Tibial nerve (tissue), 4 donors: ENCODE measurements around the gene FNBP1L. TPM values are rescaled to one million over a fixed set of nuclear protein-coding genes. Genes with fewer than 3 reads are reported as not detected.
A peak's percentile ranks its signal among the peaks of the same experiment; 100 is the strongest.

Source experiments
- DNase-seq, 2 donors: peaks; one replicate each; pipeline ENCODE4 v3.0.0-alpha.2; 2019; ENCODE audit warnings: low spot score in 2 of 2
- H3K27ac ChIP-seq, 4 donors: fragments of 200-600 bp; sonication (generic) in 3 of 4; one replicate each; pipeline ENCODE4 v1.5.1; 2017 to 2019; ENCODE audit warnings: mild to moderate bottlenecking in 1 of 4
- H3K27me3 ChIP-seq, 2 donors: fragments of 200-600 bp; sonication (generic) in 1 of 2; one replicate each; pipeline versions ENCODE4 v1.5.1 to v1.6.0; 2017 to 2019
- H3K36me3 ChIP-seq, 3 donors: fragments of 200-600 bp; sonication (generic); one replicate each; pipeline ENCODE4 v1.5.1; 2018 to 2019
- H3K4me1 ChIP-seq, 4 donors: fragments of 200-600 bp; sonication (generic) in 3 of 4; one replicate each; pipeline ENCODE4 v1.5.1; 2017 to 2019
- H3K4me3 ChIP-seq, 4 donors: fragments of 200-600 bp; sonication (generic) in 3 of 4; one replicate each; pipeline ENCODE4 v1.5.1; 2017 to 2019; ENCODE audit warnings: mild to moderate bottlenecking in 1 of 4, moderate library complexity in 1 of 4
- H3K9me3 ChIP-seq, 4 donors: fragments of 200-600 bp; sonication (generic) in 3 of 4; one replicate each; pipeline ENCODE4 v1.5.1; 2017 to 2019
- EP300 ChIP-seq, 2 donors: sonication (generic); formaldehyde crosslinking; IDR thresholded peaks; one replicate each; pipeline ENCODE4 v1.6.1; 2017; ENCODE audit warnings: antibody characterized with exemption in 2 of 2, mild to moderate bottlenecking in 1 of 2
- POLR2A ChIP-seq, 2 donors: fragments of 450-650 bp; IDR thresholded peaks; one replicate each; pipeline ENCODE4 v1.6.1; 2017; ENCODE audit warnings: antibody characterized with exemption in 2 of 2, mild to moderate bottlenecking in 2 of 2, moderate library complexity in 2 of 2
- WGBS, 2 donors: methylation state at CpG; one replicate each; pipeline ENCODE4 v1.1.5; 2018; 5-methylcytosine and 5-hydroxymethylcytosine counted together
- total RNA-seq, 4 donors: library from RNA; depleted of rRNA; stranded (reverse); fragments of >200 nt; gene quantifications; one replicate each; pipeline ENCODE4 v1.1.0, GENCODE V29; 2016
- TF ChIP-seq, protein P1 (sequence below), 5 experiments: fragments of 200-600 bp in 3 of 5; fragments of 450-650 bp in 2 of 5; sonication (generic) in 3 of 5; IDR thresholded peaks; one replicate each; pipeline ENCODE4 v1.5.1; 2016 to 2019; ENCODE audit warnings: antibody characterized with exemption in 5 of 5, mild to moderate bottlenecking in 3 of 5, moderate library complexity in 2 of 5

FNBP1L gene
- total RNA-seq, 4 donors from 2014 or later, result 18.3 to 23.2 (median 20.5) TPM

- no peaks in the 10 kb centered on the region for H3K36me3 ChIP-seq
- no peak for TF ChIP-seq EP300 (IDR thresholded peaks at IDR 0.05)
- TF ChIP-seq, protein P1, sequence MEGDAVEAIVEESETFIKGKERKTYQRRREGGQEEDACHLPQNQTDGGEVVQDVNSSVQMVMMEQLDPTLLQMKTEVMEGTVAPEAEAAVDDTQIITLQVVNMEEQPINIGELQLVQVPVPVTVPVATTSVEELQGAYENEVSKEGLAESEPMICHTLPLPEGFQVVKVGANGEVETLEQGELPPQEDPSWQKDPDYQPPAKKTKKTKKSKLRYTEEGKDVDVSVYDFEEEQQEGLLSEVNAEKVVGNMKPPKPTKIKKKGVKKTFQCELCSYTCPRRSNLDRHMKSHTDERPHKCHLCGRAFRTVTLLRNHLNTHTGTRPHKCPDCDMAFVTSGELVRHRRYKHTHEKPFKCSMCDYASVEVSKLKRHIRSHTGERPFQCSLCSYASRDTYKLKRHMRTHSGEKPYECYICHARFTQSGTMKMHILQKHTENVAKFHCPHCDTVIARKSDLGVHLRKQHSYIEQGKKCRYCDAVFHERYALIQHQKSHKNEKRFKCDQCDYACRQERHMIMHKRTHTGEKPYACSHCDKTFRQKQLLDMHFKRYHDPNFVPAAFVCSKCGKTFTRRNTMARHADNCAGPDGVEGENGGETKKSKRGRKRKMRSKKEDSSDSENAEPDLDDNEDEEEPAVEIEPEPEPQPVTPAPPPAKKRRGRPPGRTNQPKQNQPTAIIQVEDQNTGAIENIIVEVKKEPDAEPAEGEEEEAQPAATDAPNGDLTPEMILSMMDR (IDR thresholded peaks at IDR 0.05), result no peak
- no peak for TF ChIP-seq POLR2A (IDR thresholded peaks at IDR 0.05)
- H3K4me3 ChIP-seq, result no peak overlapping the region
- 72 to 75% methylated on average over 1 of the region's 1 CpG for WGBS, 2 donors
- no peak overlapping the region for H3K27ac ChIP-seq
- no peaks in the 10 kb centered on the region for H3K9me3 ChIP-seq
- no peaks in the 10 kb centered on the region for H3K27me3 ChIP-seq
- DNase-seq, result no peak
- no peaks in the 10 kb centered on the region for H3K4me1 ChIP-seq
These were observed 11.4 kb upstream of the FNBP1L start for GRCh38 chr1:93436496-93436895.

DNA sequence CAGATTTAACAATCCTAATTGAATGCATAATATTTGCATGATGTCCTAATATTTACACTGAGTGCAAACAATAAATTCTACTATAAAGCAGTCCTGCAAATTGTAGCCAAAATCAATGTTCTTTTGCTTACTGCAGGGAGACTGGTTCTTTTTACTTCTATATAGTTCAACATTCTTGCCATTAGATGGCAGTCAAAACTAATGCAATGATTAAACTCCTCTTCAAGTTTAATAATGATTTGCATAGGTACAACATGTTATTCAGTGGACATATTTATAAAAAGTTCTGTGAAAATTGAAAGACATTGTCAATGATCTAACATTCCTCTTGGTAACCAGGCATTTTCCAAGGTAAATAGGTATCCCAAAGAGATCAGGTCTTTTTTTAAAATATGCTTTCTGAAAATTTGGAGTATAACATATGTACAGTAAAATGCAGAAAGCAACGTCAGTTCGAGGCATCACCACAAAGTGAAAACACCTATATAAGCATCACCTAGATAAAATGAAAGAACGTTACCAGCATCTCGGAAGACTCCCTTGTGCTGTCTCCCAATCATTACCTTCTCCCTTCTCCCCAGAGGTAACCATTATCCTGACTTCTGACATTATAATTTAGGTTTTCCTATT is 9.8 kb upstream of the FNBP1L start:
- TF ChIP-seq EP300 (IDR thresholded peaks at IDR 0.05), result no peak
- TF ChIP-seq, protein P1 (IDR thresholded peaks at IDR 0.05), result peak; percentile 36 to 73 (median 54)
- WGBS, 2 donors, result 53 to 64% methylated on average over 4 of the region's 4 CpGs

DNA sequence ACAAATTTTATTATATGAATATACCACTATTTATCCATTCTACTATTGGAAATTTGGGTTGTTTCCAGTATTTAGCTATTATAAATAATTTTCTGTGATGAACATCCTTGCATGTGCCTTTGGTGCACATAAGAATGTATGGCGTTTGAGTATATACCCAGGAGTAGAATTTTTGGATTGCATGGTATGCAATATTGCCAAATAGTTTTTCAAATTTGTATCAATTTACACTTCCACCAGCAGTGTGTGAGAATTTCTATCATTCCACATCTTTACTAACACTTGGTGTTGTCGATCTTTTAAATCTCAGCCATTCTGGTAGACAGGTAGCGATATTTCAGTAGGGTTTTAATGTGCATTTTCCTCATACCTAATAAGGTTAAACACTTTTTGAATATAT is 9.2 kb upstream of the FNBP1L start:
- no peaks in the 10 kb centered on the region for H3K4me1 ChIP-seq
- no peaks in the 10 kb centered on the region for H3K36me3 ChIP-seq
- 81 to 86% methylated on average over 3 of the region's 3 CpGs for WGBS, 2 donors
- H3K27me3 ChIP-seq, result no peaks in the 10 kb centered on the region
- TF ChIP-seq, protein P1 (IDR thresholded peaks at IDR 0.05), result no peak
- TF ChIP-seq EP300 (IDR thresholded peaks at IDR 0.05) (no peak), POLR2A (IDR thresholded peaks at IDR 0.05) (no peak)
- no peak overlapping the region for H3K27ac ChIP-seq
- H3K9me3 ChIP-seq, result no peaks in the 10 kb centered on the region
- no peak for DNase-seq
- H3K4me3 ChIP-seq, result no peak overlapping the region

More for the DNA sequence above, 9.8 kb upstream of the FNBP1L start:
- no peaks in the 10 kb centered on the region for H3K36me3 ChIP-seq
- no peak overlapping the region for H3K27ac ChIP-seq
- no peaks in the 10 kb centered on the region for H3K27me3 ChIP-seq
- no peak for DNase-seq
- no peak overlapping the region for H3K4me3 ChIP-seq
- H3K9me3 ChIP-seq, result no peaks in the 10 kb centered on the region
- H3K4me1 ChIP-seq, result no peaks in the 10 kb centered on the region

DNA sequence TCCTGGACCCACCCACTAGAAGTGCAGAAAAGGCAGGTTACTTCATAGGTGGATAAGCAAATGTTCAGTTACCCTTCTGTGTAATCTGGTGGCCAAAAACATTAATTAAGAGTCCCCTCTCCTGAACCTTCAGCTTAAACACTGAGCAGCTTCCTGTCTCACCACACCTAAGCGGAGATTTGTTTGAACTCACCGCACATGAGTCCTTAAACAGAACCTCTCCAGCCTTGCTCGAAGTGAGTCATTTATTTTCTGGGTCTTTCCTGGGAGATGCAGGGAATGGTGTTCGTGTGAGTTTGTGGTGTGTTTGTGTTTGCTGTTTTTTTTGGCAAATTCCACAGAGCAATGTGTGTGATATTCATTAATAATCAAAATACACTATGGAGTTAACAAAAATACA is 7.6 kb upstream of the FNBP1L start:
- no peak for DNase-seq
- WGBS, 2 donors, result 72 to 82% methylated on average over 4 of the region's 4 CpGs
- H3K27ac ChIP-seq, result no peak overlapping the region
- H3K36me3 ChIP-seq, result no peaks in the 10 kb centered on the region
- no peaks in the 10 kb centered on the region for H3K27me3 ChIP-seq
- no peak overlapping the region for H3K4me3 ChIP-seq
- TF ChIP-seq POLR2A (IDR thresholded peaks at IDR 0.05) (no peak), EP300 (IDR thresholded peaks at IDR 0.05) (no peak)
- TF ChIP-seq, protein P1 (IDR thresholded peaks at IDR 0.05), result no peak
- no peaks in the 10 kb centered on the region for H3K9me3 ChIP-seq
- no peaks in the 10 kb centered on the region for H3K4me1 ChIP-seq

DNA sequence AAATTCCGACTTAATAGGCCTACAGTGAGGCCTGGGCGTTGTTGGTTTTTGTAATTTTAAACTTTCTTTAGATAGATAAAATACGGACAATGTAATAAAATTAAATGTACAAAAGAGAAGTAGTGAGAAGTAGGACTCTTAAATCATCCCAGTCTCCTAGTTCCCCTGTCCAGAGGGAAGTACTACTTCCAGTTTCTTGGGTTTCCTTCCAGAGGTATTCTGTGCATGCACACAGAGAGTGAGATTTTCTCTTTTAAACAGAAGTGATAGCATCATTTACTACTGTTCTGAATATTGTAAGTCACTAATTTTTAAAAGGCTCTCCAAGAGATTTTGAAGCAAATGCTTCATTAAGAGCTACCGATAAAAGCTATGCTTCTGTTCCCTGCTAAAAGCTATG is 7.2 kb upstream of the FNBP1L start:
- H3K4me3 ChIP-seq, result no peak overlapping the region
- no peak for DNase-seq
- H3K9me3 ChIP-seq, result no peaks in the 10 kb centered on the region
- H3K4me1 ChIP-seq, result no peaks in the 10 kb centered on the region
- 81% methylated on average over 4 of the region's 4 CpGs for WGBS, 2 donors
- H3K27me3 ChIP-seq, result no peaks in the 10 kb centered on the region
- no peak overlapping the region for H3K27ac ChIP-seq
- TF ChIP-seq, protein P1 (IDR thresholded peaks at IDR 0.05), result no peak
- TF ChIP-seq EP300 (IDR thresholded peaks at IDR 0.05) (no peak), POLR2A (IDR thresholded peaks at IDR 0.05) (no peak)
- no peaks in the 10 kb centered on the region for H3K36me3 ChIP-seq
